22Rv1 (cell line): Measurements from ENCODE around the gene P3H1.
"Not testable (repeated sequence)": the region's sequence is repeated elsewhere in the genome, so short reads cannot be mapped to it uniquely, and the experiment has no call there.

Experiments
- ZFX ChIP-seq: fragments of 450-650 bp; IDR thresholded peaks from 2 replicates; pipeline ENCODE4 v1.6.1; 2017; ENCODE audit warnings: antibody characterized with exemption, borderline replicate concordance
- TF ChIP-seq, protein P1 (sequence below): fragments of 450-650 bp; IDR thresholded peaks from 2 replicates; pipeline ENCODE4 v1.5.1; 2017; ENCODE audit warnings: mild to moderate bottlenecking

DNA sequence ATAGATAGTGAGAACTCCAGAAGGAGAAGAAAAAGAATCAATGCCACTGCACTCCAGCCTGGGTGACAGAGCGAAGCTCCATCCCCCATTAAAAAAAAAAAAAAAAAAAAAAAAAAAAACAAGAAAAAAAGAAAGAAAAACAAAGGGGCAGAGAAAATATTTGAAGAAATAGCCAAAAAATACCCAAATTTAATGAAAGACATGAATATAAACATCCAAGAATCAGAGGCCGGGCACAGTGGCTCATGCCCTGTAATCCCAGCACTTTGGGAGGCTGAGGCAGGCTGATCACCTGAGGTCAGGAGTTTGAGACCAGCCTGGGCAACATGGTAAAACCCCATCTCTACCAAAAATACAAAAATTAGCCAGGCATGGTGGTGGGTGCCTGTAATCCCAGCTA, 44.4 kb downstream of the P3H1 start:
- TF ChIP-seq, protein P1, sequence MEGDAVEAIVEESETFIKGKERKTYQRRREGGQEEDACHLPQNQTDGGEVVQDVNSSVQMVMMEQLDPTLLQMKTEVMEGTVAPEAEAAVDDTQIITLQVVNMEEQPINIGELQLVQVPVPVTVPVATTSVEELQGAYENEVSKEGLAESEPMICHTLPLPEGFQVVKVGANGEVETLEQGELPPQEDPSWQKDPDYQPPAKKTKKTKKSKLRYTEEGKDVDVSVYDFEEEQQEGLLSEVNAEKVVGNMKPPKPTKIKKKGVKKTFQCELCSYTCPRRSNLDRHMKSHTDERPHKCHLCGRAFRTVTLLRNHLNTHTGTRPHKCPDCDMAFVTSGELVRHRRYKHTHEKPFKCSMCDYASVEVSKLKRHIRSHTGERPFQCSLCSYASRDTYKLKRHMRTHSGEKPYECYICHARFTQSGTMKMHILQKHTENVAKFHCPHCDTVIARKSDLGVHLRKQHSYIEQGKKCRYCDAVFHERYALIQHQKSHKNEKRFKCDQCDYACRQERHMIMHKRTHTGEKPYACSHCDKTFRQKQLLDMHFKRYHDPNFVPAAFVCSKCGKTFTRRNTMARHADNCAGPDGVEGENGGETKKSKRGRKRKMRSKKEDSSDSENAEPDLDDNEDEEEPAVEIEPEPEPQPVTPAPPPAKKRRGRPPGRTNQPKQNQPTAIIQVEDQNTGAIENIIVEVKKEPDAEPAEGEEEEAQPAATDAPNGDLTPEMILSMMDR = not testable (repeated sequence)
- TF ChIP-seq ZFX = not testable (repeated sequence)
